Measurements from ENCODE around the gene FLT4. TPM values are rescaled to one million over a fixed set of nuclear protein-coding genes. Genes with fewer than 3 reads are reported as not detected.

The FLT4 gene
- total RNA-seq, 1 experiment from 2014 or later = not detected

GRCh38 chr5:180643191-180643851 lies 6.1 kb downstream of the FLT4 start:
- Histone ChIP-seq H4K20me1 (ENCODE audit: low read length) (no peaks in the 10 kb centered on the region), H3K9me2 (replicated peaks; ENCODE audit: low read length) (no peaks in the 10 kb centered on the region), H2AFZ (ENCODE audit: low read length) (no peak overlapping the region), H3K27me3 (ENCODE audit: low read length) (peaks cover 75% of the 10 kb centered on the region), H3K36me3 (ENCODE audit: low read depth, low read length) (no peaks in the 10 kb centered on the region), H3K9me3 (ENCODE audit: low read length) (no peaks in the 10 kb centered on the region), H3F3A (ENCODE audit: low read length, unreplicated experiment) (no peaks in the 10 kb centered on the region), H3K4me2 (ENCODE audit: low read length) (no peak overlapping the region), H3K79me2 (ENCODE audit: low read length) (no peaks in the 10 kb centered on the region), H3K4me1 (ENCODE audit: insufficient read depth, low read length) (no peaks in the 10 kb centered on the region), H3K27ac (ENCODE audit: low read length) (no peak overlapping the region), H3K9ac (ENCODE audit: low read length) (no peak overlapping the region), H3K4me3 (ENCODE audit: low read length) (no peak overlapping the region)
- TF ChIP-seq EZH2 (IDR thresholded peaks at IDR 0.05; ENCODE audit: low read length, unreplicated experiment) (no peak), EZH2phosphoT487 (IDR thresholded peaks at IDR 0.05; ENCODE audit: borderline replicate concordance, low read length) (no peak), CTCF (conservative IDR thresholded peaks at IDR 0.05; ENCODE audit: low read depth, low read length) (no peak)
- ATAC-seq (no peak), DNase-seq (no peak)
- POLR2A ChIA-PET (ENCODE audit: unreplicated experiment) = no interaction called here
- intact Hi-C loops (cut with micrococcal nuclease) = no loop called here
- BruUV-seq (replicated peaks) = no TSS peak
- CTCF ChIA-PET = no interaction called here

- no peak for ATAC-seq
- no peaks in the 10 kb centered on the region for H3K4me1 ChIP-seq (ENCODE audit: insufficient read depth, low read length)
- no peak overlapping the region for H3K9ac ChIP-seq (ENCODE audit: low read length)
- H3K79me2 ChIP-seq (ENCODE audit: low read length) = no peaks in the 10 kb centered on the region
- H3K9me3 ChIP-seq (ENCODE audit: low read length) = no peaks in the 10 kb centered on the region
- no peak overlapping the region for H3K27ac ChIP-seq (ENCODE audit: low read length)
- no peak overlapping the region for H2AFZ ChIP-seq (ENCODE audit: low read length)
- H3K9me2 ChIP-seq (replicated peaks; ENCODE audit: low read length) = no peaks in the 10 kb centered on the region
- ChIA-PET POLR2A (ENCODE audit: unreplicated experiment) (no interaction called here), CTCF (no interaction called here)
- intact Hi-C loops (cut with micrococcal nuclease) = no loop called here
- no peaks in the 10 kb centered on the region for H4K20me1 ChIP-seq (ENCODE audit: low read length)
- no peak overlapping the region for H3K4me3 ChIP-seq (ENCODE audit: low read length)
- no TSS peak for BruUV-seq (replicated peaks)
- H3F3A ChIP-seq (ENCODE audit: low read length, unreplicated experiment) = no peaks in the 10 kb centered on the region
- no peaks in the 10 kb centered on the region for H3K36me3 ChIP-seq (ENCODE audit: low read depth, low read length)
- no peak overlapping the region for H3K4me2 ChIP-seq (ENCODE audit: low read length)
- no peak for TF ChIP-seq EZH2 (IDR thresholded peaks at IDR 0.05; ENCODE audit: low read length, unreplicated experiment)
- peaks cover 69% of the 10 kb centered on the region for H3K27me3 ChIP-seq (ENCODE audit: low read length)
- DNase-seq = no peak
Observed at GRCh38 chr5:180642779-180643178, 6.6 kb downstream of the FLT4 start.

GRCh38 chr5:180642181-180642775 lies 7.1 kb downstream of the FLT4 start:
- Histone ChIP-seq H3K79me2 (ENCODE audit: low read length) (no peaks in the 10 kb centered on the region), H4K20me1 (ENCODE audit: low read length) (no peaks in the 10 kb centered on the region), H3K9me2 (replicated peaks; ENCODE audit: low read length) (no peaks in the 10 kb centered on the region), H3K27ac (ENCODE audit: low read length) (no peak overlapping the region), H3K9ac (ENCODE audit: low read length) (no peak overlapping the region), H3K4me3 (ENCODE audit: low read length) (no peak overlapping the region), H3K9me3 (ENCODE audit: low read length) (no peaks in the 10 kb centered on the region), H3K4me2 (ENCODE audit: low read length) (no peak overlapping the region), H3K27me3 (ENCODE audit: low read length) (peaks cover 69% of the 10 kb centered on the region), H3K4me1 (ENCODE audit: insufficient read depth, low read length) (no peaks in the 10 kb centered on the region), H3K36me3 (ENCODE audit: low read depth, low read length) (no peaks in the 10 kb centered on the region), H3F3A (ENCODE audit: low read length, unreplicated experiment) (no peaks in the 10 kb centered on the region), H2AFZ (ENCODE audit: low read length) (no peak overlapping the region)
- BruUV-seq (replicated peaks) = no TSS peak
- intact Hi-C loops (cut with micrococcal nuclease) = no loop called here
- DNase-seq (no peak), ATAC-seq (no peak)
- TF ChIP-seq EZH2phosphoT487 (IDR thresholded peaks at IDR 0.05; ENCODE audit: borderline replicate concordance, low read length) = no peak
- TF ChIP-seq CTCF (conservative IDR thresholded peaks at IDR 0.05; ENCODE audit: low read depth, low read length) = no peak
- TF ChIP-seq EZH2 (IDR thresholded peaks at IDR 0.05; ENCODE audit: low read length, unreplicated experiment) = no peak
- ChIA-PET POLR2A (ENCODE audit: unreplicated experiment) (no interaction called here), CTCF (no interaction called here)

Data from PC-3 (cell line).